ENCODE measurements around the gene PCCA.
"Not testable (repeated sequence)": the region's sequence is repeated elsewhere in the genome, so short reads cannot be mapped to it uniquely, and the experiment has no call there.

The PCCA gene

DNA sequence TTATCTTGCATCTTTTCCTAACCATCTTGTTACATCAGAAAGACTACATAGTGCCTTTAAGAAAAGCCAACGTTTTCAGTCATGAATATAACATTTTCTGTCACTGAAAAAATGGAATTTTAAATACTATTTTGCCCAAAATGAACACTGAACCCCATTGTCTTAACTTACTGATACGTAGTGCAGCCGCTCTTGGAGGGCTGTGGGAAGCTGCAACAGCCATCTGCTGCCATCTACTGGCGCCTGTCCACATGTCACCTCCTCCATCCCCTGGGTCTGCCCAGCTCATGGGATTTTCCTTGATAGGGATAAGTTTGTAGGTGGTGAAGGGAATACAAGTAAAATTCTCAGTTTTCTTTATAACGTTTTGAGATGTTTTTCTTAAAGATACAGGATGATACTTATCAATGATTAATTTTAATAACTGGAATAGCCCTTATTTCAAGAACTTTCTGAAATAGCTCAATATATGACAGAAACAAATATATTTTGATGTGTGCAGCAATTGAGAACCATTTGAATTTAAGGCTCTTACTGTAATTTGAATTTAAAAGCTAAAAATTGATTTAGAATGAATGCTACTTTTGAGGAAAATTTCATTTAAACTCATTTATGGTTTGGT is 426.0 kb downstream of the PCCA start:
- DNase-seq: peak; percentile 74

DNA sequence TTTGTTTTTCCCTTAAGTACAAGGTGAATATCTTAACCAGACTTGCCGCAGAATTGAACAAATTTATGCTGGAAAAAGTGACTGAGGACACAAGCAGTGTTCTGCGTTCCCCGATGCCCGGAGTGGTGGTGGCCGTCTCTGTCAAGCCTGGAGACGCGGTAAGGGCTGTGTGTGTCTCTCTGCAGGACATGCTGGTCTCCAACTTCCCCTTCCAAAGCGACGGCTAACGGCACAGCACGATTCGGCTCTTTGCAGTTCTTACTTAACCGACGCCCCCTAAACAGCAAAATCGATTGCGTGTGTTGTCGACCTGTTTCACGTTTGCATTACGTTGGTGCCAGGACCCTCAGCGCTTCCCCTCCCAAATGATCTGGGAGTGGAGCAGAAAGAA is 426.5 kb downstream of the PCCA start:
- DNase-seq: no peak

DNA sequence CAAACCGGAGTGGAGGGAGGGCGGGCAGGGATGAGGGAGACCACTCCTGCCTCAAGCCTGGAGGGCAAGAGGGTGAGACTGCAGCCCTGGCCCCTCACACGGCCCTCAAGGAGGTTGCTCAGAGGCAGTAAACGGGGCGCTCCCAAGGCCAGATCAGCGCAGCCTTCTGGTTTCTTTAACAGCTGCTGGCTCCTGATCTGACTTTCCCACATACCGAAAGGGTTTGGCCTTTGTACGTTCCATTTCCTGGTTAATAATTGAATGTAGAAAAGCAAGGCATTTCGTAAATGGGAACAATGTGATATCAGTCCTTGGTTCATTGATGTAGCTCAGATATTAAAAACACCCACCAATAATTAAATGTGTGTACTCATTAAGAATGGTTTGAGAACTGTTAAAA is 428.2 kb downstream of the PCCA start:
- DNase-seq: no peak

DNA sequence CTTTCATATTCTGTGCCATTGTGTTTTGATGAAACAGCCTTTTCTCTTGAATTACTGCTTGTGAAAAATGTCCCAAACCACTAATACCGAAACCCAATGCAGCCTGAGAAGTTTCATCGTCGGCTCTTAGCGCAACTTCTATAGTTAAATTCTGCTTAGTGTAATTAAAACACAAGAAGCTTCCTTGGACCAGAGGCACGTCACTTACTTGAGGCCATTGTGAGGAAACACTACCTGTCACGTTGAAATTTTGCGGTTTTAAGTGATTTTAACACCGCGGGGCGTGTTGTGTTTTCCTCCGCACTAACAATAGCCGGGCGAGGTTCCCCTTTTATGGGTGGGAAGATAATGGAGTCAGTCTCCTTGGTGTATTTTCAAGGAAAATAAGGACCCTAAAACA is 428.8 kb downstream of the PCCA start:
- DNase-seq: no peak

DNA sequence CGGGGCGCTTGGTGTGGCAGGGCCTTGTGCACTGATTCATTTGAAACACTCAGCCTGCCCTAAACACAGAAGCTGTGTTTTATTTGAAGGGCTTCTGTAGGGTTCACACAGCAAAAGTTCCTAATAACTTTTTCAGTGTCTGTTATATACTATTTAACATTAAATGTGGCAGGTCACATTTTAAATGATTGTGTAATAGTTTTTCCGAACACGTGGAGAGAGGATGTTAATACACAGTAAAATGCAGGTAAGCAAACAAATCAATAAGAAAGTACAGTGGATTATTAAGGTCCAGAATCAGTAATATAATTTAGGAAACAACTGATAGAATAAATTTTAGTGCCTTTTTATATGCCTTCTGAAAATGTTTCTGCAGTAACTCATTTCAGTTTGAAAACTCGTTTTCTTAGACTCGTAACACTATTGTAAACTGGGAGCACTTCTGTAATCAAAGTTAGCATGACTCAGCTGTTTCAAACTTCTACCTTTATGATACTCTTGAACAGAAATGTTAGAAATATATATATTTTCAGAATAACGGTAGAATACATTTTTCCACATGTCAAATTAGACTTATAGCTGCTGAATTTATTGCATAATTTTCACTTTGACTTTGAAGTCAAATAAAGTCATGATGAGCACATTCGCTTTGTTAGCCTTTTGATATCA is 429.6 kb downstream of the PCCA start:
- no peak for DNase-seq

DNA sequence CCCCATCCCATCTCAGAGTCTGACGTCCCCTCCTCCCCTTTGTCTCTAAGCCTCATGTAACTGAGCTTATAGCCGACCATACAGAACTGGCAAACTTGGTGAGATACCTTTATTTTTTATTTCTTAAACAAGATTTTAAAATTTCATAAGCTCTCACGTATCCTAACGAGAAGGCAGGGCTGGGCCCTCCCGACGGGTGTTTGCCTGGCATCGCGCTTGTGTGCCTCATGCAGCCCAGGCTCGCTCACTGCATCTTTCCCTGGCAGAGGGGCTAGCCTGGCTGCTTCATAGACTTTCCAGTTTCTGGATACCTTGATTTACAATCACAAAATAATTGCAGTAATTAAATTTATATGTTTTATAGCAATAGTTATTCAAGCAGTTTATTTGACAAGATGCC is 430.7 kb downstream of the PCCA start:
- DNase-seq: no peak

DNA sequence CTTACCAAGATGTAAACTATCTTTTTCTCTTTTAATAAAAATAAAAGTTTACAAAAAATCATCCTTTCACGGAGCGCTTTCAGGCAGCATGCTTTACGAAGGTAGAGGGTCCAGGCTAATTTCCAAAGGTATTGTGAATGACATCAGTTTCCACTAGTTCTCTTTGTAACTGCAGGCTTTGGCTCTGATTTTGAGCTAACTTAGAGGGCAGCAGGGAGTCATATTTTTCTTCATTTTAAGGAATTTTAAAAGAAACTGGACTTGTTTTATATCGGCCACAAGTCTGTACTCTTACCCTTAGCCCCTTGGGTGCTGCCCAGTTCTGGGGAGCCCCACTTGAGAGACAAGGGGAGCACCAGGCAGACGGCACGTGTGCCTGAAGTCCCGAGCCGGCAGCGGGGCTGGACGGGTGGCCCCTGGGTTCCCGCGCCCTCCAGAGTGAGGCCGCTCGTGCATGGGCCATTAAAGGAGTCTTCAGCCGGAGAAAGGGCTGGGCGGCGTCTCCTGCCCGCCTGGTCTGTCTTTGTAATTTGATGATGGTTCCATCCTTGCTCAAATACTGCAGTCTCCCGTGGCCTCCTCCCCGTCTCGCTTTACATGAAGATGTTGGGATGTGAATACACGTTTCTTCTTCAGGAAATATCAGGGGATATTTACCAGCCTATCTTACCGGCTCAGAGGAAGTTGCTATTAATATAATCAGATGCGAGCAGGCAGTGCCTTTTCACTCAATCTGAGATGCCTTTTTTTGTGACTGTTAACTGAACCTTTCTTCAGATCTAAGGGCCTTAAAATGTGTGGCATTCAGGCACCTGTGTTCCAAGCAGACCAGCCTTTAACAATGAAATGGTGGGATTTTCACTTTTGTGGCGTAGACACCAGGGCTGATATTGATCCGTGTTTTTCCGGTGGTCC is 432.3 kb downstream of the PCCA start:
- DNase-seq: no peak

DNA sequence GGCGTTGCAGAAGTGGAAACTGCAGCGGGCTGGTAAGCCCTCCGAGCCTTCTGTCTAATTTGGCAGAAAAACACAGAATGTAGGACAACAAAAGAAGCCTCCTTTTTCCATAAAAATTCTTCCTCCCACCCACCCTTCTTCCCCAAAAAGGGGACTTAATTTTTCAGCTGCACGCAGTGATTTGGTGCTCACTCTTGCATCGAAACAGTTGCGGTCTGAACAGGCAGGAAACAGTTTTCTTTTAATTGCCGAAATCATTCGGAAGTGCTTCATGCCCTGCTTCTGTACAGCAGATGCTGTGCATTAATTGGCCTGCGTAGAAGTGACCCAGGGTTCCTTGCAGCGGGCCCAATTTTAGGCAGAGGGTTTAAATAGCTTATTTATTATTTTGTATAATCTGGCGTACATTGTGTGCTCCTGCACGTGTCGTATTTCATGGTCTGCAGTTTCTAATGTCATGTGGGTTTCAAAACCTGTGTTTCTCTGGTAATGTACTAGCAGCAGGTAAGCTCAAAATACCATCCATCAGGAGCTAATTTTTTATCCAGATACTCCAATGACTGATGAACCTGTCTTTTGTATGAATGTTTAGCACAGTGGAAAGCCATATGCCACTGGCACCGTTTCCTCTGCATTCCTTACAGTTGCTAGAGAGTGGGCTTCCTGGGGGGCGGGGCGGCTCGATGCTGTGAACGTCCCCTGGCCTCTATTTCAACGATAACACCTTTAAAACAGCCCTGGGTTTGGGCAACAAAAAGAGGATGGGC is 433.1 kb downstream of the PCCA start:
- no peak for DNase-seq

DNA sequence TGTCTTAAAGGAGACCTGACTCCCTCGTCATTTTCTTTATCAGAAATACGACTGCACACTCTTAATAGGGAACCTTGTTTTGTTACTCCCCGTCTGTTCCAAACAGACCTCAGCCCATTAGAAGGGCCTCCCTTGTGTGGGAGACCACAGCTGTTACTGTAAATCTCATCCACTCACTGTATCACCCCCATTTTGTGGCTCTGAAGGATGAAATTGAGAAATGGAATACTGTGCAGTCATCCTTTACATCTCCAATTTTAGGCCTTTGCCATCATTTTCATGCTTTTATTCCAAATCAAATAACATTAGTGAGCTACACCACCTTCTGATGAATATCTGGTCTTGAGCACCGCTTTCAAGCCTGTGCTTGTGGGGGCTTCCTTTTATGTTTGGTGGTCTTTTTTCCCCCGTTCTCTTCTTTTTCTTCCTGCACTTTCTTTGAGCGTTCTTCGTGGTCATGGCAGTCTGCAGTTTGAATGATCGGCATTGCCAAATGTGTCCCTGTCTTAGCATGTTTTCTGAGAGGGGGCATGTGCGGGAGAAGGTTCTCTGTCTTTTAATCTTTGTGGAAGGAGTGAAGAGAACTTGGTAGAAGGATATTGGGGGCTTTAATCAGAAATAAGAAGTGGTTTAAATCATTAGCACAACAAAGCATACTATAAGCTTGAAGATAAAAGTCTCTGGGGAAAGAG is 433.9 kb downstream of the PCCA start:
- no peak for DNase-seq

DNA sequence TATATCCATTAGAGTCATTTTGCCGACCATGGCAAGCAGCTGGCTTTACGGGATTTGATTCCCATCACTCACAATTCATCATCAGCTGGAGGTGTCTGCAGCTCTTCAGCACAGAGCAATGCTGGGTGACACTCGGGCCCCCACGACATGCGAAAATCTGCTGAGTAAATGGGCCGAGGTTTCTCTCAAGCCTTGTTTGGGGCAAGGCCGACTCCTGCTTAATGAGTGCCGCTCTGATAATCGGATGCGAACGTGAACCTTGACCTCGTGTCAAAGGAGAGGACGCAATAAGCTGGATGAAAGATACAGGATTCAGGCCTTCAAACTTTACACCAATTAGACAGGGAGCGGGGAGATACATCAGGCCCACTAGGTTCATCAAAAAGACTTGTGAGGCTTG is 434.5 kb downstream of the PCCA start:
- DNase-seq: no peak

DNA sequence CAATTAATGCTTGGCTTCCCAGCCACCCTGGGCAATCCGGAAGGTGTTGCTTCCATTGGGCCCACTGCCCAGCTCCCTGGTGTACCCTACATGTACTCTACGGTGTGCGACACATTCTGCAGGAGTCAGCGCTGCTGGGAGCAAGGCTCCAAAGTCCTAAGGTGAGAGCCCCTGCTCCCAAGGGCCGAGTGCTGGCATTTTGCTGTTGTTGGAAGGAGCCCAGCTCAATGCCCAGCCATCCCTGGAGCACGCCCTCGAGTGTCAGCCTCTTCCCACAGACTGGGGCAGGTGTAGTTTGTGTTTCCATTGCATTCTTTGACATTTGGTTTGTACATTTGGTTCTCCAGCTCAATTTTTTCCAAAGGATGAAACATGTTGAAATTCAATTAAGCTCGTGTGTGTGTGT is 435.1 kb downstream of the PCCA start:
- DNase-seq: no peak

DNA sequence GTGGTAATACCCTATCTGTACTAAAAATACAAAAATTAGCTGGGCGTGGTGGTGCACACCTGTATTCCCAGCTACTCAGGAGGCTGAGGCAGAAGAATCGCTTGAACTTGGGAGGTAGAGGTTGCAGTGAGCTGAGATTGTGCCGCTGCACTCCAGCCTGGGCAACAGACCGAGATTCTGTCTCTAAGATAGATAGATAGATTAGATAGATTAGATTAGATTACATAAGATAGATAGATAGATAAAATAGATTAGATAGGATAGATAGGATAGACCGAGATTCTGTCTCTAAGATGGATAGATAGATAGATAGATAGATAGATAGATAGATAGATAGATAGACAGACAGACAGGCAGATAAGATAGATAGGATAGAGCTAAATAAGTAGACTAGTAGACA is 435.8 kb downstream of the PCCA start:
- not testable (repeated sequence) for DNase-seq

DNA sequence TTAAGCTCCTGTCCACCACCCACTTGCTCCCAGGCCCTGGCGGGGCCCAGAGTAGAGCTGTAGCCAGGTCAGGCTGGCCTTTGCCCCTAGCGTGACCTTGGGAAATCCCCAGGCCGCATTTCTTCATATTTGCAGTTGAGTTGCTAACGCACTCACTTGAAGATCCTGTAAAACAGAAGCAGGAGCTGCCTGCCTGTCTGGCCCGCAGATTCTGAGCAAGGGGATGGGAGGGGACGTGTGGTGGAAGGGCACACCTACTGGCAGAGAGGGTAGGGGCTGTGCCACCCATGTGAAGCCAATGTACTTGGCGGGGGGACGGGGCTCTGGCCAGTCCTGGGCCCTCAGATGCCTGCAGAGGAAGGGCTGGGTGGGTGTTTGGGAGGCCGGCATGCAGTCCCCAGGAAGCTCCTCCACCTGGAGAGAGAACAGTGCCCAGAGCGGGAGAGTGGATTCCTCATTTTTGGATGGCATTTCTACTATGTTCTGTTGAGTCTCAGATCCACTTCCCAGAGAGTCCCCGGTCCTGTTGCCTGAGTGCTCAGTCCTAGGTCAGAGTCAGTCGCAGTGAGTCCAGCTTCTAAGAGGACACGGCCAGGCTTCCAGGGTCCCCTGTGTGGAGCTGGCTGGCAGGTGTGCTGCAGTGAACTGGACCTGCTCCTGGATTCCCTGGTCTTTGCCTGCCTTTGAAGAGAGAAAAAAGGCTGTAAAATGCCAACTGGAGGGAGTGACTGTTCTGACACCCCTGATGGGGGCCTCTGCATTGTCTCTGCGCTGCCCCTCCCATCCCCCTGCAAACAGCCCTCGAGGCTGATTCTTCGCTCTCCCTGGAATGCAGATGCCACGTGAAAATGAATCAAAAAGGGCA is 436.8 kb downstream of the PCCA start:
- DNase-seq: no peak

DNA sequence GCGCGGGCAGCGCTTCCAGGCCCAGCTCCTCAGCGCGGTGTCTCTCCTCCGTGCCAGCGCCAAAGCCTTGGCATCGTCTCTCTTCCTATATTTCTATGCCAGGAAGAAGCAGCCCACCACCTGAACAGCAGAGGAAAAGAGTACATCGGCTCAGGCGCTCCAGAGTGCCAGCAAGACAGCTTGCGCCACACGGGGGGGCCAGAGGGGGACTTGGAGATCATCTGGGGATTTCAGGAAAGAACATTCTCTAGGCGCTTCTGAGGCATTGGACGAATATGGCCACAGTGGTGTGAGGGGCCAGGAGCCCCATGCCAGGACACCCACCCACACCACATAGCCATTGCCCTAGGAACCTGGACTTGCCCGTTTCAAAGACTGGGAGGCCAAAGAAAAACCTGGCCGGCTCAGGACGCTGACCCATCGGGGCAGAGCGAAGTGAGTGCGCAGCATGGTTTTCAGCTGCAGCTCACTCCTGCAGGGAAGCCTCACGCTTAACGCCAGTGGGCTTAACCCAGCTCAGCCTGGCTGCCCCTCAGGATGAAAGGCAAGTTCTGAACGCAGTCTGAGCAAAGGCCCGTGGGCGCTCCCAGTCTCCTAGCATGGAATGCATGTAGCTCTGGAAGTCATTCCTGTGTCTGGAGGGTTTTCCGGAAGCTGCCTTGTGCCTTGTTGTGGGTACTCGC is 437.6 kb downstream of the PCCA start:
- no peak for DNase-seq

DNA sequence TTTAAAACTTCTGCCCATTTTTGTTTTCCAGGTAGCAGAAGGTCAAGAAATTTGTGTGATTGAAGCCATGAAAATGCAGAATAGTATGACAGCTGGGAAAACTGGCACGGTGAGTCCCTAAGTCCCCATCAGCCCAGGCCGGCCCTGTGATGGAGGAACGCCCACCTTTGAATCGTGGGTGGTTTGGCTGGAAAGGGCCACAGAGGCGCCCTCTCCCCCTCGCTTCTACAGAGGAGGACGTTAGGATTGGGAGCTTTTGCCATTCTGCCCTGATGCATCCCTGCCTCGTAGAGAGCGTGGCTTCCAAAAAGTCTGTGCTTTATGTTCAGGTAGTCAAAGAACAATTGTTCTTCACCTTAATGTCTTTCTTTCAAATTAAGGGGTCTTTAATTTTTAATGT is 438.8 kb downstream of the PCCA start:
- no peak for DNase-seq

DNA sequence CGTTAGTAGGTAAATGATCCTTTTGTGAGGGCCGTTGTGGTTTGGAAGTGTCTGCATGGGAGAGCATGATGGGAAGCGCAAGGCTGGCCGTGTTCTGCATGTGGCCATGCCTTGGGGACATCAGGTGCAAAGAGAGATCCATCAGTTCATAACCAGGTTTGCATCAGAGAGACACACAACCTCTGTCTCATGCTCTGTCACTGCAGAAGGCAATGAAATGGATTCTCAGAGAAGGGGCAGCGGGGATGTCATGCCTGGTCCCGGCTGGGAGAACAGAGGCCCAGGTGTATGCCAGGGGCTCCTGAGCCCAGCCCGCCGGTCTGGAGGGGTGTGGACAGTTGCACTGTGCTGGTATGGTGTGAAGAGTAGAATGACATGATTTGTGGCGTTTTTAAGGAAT is 439.5 kb downstream of the PCCA start:
- no peak for DNase-seq

DNA sequence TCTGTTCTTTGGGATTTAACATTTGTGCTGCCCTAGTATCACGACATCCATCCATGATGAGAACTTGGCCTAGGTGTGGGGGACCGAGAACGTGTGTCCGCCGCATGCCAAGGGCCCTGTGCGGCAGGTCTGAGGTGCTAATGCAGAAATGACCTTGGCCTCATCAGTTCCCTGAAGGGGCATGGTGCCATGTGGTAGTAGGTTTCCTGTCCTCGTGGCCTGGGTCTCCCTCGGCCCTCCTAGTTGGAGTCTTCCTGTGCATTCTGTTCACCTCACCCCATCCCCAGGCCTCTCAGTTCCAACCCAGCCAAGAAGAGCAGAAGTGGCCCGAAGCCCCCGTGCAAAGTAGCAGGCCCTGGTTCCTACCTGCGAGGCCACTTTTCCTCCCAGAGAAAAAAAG is 439.9 kb downstream of the PCCA start:
- DNase-seq: no peak

DNA sequence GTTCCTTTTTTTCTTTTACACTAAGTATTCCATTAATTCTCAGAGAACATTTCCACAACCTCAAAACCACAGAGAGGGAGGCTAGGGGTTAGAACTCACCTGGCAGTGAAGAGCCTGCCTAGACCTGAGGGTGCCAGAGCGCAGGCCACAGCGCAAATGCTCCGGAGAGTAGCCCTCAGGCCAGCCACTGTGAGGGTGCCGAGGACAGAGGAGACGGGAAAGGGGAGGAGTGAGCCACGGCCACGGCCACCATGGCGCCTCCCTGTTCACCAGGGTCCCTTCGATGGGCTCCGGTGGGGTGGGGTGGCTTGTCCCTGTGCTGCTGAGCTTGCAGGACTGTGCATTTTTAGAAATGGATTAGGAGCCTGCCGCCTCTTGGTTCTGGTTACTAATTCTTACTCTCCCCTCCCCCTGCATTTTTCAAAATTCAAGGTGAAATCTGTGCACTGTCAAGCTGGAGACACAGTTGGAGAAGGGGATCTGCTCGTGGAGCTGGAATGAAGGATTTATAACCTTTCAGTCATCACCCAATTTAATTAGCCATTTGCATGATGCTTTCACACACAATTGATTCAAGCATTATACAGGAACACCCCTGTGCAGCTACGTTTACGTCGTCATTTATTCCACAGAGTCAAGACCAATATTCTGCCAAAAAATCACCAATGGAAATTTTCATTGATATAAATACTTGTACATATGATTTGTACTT is 440.9 kb downstream of the PCCA start:
- no peak for DNase-seq

DNA sequence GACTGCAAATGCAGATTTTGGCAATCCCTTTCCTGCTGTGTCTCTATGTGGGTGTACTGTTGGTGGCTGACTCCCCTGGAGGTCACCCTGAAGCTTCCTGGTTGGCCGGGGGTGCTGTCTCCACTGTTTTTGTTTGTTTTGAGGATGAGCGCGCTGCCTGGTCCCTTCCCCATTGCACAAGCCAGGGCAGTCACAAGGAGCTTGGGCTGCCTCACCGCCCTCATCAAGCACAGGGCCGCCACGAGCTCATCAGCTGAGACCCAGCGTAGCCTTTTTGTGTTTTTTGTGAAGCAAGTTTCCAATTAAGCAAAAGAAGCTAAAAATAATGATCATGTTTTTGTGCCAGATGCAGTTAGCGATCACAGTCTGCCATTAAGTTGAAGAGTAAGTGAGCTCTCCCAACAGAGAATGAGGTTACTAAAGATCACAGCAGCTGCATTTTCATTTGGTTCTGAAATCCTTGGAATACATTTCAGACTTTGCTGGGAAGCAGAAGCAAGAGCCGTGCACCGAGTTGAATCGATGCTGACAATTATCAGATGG is 441.8 kb downstream of the PCCA start:
- DNase-seq: no peak
